Measurements from ENCODE around the gene TERT.

- no peak for TF ChIP-seq CHD1 (IDR thresholded peaks at IDR 0.05; ENCODE audit: low read depth, low read length)
- no peak for TF ChIP-seq CTCF (IDR thresholded peaks at IDR 0.05 in 2 of 3, conservative IDR thresholded peaks at IDR 0.05 in 1 of 3; ENCODE audit: control insufficient read depth in 2 of 3, extremely low read depth in 1 of 3, insufficient read depth in 1 of 3, low read depth in 3 of 3, low read length in 3 of 3)
- TF ChIP-seq REST (IDR thresholded peaks at IDR 0.05; ENCODE audit: low read depth, low read length): no peak
- no peak for TF ChIP-seq EZH2 (IDR thresholded peaks at IDR 0.05; ENCODE audit: borderline replicate concordance, control insufficient read depth, low read depth, low read length)
- TF ChIP-seq NRF1 (conservative IDR thresholded peaks at IDR 0.05; ENCODE audit: low read depth, low read length): no peak
- TF ChIP-seq EP300 (IDR thresholded peaks at IDR 0.05; ENCODE audit: borderline replicate concordance in 1 of 2, control insufficient read depth in 1 of 2, low read depth in 2 of 2, low read length in 2 of 2): no peak
- no peak for TF ChIP-seq CREB1 (IDR thresholded peaks at IDR 0.05; ENCODE audit: low read depth)
- TF ChIP-seq NFIC (IDR thresholded peaks at IDR 0.05; ENCODE audit: low read depth, low read length): no peak
Measured at GRCh38 chr5:1268056-1268455, 26.8 kb downstream of the TERT start.
